PC-3 (cell line): ENCODE data around the gene TTC32.

Source experiments
- CTCF ChIP-seq: fragments of 300-600 bp; sonication (generic); conservative IDR thresholded peaks from 2 replicates; pipeline ENCODE4 v1.5.1; 2017; ENCODE audit warnings: antibody characterized with exemption, low read depth, mild to moderate bottlenecking, low read length
- EZH2 ChIP-seq: fragments of 300-600 bp; sonication (generic); IDR thresholded peaks from one replicate; pipeline ENCODE4 v1.6.1; 2017; ENCODE audit warnings: antibody characterized with exemption, mild to moderate bottlenecking, low read length; ENCODE audit not compliant: unreplicated experiment
- EZH2phosphoT487 ChIP-seq: fragments of 300-600 bp; sonication (generic); IDR thresholded peaks from 2 replicates; pipeline ENCODE4 v1.6.1; 2018; ENCODE audit warnings: mild to moderate bottlenecking, antibody characterized with exemption, low read length, borderline replicate concordance

- TF ChIP-seq CTCF (peak; percentile 96), EZH2 (no peak), EZH2phosphoT487 (no peak)
Observed at GRCh38 chr2:19863303-19864041, 38.3 kb downstream of the TTC32 start.
